Skeletal muscle cell (primary cell): Measurements from ENCODE around the gene PFDN6.

ENCODE experiments used
- DNase-seq: peaks from one replicate; pipeline ENCODE4 v3.0.0-alpha.2; 2010; ENCODE audit warnings: low read depth
- H3K4me3 ChIP-seq: 2 replicates; pipeline ENCODE4 v1.5.1; 2011; ENCODE audit warnings: low read depth, mild to moderate bottlenecking, control low read depth, low read length, moderate library complexity

PFDN6 gene

DNA sequence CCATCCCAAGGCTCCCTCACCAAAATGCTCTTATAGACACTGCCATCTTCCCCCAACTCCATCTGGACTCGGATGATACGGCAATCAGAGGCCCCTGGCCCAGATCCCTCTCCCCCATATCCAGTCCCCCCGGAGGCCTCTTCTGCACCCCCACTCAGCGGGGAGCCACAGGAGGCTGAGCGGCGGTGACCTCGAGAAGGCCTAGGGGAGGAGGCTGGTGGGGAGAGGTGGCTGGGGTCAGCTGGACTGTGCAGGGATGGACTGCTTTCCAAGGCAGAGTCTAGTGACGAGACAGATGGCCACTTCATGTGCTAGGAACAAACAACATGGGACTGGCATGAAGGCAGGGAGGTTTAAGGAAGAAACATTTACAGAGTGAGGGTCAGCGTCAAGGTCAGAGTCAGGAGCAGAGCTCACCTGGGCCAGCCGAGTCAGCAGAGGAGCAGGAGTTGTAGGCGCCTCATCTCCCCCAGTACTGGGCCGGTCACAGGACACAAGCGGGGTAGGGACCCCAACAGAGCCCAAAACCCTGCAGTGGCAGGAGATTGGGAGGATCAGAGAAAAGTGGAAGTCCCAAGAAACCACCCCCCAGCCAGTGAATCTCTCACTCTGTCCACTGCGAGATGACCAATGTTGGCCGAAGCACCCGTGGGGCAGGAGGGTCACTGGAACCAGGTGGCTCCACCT lies 3.7 kb downstream of the PFDN6 start:
- H3K4me3 ChIP-seq: no peak overlapping the region
- no peak for DNase-seq

DNA sequence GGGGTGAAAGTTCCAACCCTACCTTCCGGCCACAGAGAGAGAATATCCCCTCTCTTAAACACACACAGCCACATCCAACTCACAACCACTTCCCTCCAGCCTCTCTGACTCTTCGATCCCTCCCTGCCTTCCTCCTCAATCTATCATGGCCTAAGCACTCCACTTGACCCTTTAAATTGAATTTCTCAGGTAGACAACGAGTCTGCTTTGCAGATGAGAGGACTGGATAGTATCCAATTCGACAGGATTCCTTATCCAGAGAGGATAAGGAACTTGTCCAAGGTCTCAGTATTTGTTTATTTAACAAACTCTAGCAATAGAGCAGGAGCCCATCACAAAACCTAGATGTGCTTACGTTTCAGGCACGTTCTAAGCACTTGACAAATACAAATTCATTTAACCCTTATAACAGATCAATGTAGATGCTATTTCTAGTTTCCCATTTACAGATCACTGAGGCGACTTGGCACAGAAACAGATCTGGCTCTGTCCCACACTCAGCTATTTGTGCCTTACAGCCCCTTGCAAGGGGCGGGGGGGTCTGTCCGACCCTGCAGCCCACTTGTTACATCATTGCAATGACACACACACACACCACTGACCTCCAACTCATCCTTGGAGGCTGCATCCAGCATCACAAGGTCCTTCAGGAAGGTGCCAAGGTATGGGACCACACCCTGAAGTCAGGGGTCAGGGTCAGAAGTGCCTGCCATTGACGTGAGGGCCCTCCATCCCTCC lies 4.9 kb downstream of the PFDN6 start:
- H3K4me3 ChIP-seq: no peak overlapping the region
- DNase-seq: no peak

DNA sequence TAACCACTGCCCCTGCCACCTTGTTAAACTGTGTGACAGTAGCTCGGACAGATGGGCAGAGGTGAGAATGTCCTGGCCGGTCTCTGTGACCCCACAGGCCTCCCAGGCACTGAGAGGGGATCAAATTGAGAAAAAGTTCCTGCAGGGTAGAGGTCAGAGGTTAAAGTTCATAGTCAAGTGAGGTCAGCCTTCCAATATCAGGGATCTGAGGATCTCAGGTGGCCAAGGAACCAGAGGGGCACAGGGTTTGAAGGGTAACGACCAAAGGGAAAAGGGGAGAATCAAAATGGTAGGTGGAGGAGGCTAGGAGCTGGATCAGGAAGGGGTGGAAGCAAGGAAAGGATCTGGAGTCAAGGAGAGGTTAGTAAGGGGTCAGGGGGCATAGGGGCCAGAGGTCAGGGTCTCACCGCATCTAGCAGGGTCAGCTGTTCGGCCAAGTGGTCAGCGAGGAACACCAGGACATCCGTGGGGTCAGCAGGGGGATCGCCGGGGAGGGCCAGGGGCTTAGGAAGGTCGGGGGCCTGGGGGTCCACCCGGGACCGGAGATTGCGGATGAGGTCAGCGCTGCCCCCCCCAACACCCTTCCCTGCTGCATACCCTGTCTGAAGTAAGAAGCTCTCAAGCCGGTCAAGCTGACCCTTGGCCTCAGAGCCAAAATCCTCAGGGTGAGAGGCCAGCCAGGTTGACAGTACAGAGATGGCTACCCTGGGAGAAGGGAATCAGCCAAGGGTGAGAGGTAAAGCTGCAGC lies 6.4 kb downstream of the PFDN6 start:
- DNase-seq: no peak
- H3K4me3 ChIP-seq: no peak overlapping the region

DNA sequence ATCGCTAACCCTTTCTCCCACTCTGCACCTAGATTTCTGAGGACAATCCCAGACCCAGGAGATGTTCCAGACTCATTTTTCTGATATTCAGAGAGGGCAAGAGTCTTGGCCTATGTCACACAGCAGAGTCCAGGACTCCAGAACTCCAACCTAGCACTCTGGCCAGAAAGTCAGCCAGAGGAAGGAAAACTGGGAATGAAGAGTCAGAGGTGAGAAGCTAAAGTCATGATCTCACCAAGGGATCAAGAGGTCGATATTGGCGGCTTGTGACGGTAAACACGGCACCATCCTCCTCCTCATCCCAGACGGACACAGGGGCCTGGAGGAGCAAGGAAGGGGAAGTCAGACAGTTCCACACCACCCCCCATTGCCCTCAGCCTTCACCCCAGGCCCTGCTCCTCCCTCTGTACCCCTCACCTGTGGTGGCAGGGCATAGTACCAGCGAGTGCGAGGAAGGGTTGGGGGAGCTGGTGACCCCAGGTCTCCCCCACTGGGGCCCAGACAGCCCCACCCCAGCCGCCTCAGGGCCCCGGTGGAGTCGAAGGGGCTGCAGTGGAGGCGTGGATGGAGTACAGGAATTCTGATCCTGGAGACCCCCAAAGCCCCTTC lies 7.5 kb downstream of the PFDN6 start:
- H3K4me3 ChIP-seq: peak overlapping the region; percentile 76
- DNase-seq: no peak

DNA sequence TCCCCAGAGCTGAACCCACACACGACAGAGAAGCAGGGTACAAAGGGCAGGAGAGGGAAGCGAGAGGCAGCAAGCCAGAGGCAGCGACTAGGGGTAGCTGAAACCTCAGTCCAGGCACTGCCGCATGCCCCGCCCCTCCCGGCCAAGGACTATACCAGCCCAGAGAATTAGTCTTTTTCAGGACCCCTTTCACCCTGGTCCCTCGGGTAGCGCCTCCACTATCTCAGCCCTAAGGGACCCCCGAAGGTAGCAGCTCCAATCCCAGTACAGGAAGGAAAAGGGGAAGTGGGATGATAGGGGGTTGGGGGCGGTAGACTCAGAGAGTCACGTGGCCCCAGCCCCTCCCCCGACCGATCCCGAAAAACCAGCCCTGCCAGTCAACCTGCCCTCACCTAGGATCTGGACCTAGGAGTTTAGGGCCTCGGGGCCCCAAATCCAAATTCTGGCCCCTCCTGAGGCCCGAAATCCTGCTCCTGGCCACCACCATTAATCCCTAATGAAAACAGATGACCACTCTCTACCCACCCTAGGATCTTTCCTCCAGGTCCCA lies 8.1 kb downstream of the PFDN6 start:
- no peak for DNase-seq
- peak overlapping the region; percentile 76 for H3K4me3 ChIP-seq

DNA sequence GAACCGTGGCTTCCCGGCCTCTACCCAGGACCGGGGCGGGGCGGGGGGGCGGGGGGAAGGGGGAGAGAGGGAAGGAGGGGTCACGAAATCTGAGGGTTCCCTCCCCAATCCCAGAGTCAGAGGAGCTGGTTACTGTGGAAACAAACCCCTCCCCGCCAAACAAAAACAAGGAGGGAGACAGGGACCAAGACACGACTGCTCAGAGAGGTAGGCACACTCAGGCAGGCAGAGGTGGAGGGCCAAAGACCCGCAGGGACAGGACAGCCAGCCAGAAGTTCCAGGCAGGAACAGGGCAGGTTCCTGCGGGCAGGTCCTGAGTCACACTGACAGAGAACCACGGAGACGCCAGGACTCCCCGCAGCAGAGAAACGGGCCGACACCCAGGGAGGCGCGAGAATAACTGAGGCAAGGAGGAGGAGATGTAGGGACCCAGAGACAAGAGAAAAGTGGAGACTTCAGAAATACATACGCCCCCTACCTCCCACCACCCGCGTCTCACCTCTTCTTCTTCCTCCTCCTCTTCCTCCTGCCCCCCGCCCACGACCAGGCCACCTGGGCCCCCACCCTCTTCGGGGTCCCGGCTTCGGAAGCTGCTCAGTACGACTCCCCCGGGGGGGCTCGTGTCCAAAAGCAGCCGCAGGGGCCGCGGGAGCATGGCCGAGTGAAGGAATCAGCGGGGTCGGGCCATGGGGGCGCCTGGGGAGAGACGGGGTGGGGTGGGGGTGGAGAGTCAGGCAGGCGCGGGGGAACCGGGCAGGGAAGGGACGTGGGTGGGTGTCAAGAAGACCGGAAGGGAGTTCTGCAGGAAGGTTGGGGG lies 8.8 kb downstream of the PFDN6 start:
- no peak for DNase-seq
- H3K4me3 ChIP-seq: peak overlapping the region; percentile 76

DNA sequence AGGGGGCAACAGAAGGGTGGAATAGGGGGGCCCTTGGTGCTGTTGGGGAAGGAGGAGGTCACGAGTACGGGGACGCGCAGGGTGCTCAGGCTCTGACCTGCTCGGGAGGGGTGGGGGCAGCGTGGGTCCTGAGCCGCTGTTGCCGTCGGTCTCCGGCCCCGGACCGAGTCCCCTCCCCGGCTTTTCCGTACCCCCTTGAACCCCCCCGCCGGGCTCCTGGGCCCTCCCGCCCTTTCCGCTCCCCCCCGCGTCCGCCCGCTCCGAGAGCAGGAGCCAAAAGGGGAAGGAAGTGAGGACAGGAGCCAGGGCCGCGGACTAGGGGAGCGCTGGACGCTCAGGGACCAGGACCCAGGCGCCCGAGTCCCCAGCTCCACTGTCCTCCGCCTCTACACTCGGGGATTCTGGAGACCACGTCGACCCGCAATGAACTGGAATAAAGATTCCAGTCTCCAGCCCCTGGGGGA lies 9.4 kb downstream of the PFDN6 start, which contains the start of gene RGL2:
TSS of gene RGL2 (minus strand) at position 170 of the 464 bp plus-strand sequence. CDS start 332 bp downstream, outside the sequence.
- DNase-seq: no peak

DNA sequence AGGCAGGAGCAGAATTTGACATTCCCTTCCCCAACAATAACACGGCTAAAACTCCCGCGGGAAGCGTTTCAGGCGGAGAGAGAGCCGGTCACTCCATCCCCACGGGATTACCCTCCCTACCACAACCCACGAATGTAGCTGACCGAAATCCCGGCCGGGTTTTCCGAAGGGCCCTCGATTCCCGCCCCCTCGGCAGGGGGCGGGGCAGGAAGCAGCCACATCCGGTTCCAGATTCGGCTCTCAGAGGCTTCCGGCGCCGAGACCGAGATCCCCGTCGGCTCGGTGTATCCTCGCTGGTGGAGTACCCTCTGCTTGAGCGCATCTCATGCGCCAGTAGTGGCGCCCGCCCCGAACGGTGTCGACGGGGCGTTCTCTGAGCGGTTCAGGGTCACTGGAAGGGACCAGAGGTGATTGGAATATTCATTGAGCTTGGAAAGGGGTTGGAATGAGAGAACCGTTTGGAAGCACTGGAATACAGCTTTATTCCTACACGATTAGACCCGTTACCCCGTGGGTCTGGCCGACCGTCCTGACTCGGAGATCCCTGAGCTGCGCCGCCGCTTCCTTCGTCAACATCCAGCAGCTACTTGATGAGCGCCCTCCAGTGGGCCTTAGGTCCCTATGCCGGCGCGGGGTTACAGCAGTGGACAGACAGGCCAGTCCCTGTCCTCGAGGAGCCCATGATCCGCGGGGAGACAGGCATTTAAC lies 10.0 kb downstream of the PFDN6 start:
- H3K4me3 ChIP-seq: peak overlapping the region; percentile 76
- DNase-seq: peak; percentile 66

More for the DNA sequence above, 9.4 kb downstream of the PFDN6 start, which contains the start of gene RGL2:
- H3K4me3 ChIP-seq: peak within 1 kb of the TSS; percentile 76

DNA sequence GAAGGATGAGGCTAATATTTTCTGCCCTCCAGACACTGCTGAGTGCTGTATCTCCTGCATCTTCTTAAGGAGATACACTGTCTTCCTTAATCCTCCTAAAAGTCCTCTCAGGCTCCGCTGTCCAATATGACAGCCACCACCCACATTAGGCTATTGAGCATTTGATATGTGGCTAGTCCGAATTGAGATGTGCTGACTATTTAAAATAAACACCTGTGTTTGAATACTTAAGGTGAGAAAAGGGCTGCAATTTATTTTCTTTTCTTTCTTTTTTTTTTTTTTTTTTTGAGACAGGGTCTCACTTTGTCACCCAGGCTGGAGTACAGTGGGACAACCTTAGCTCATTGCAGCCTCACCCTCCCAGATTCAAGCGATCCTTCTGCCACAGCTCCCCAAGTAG lies 12.5 kb downstream of the PFDN6 start:
- DNase-seq: no peak

DNA sequence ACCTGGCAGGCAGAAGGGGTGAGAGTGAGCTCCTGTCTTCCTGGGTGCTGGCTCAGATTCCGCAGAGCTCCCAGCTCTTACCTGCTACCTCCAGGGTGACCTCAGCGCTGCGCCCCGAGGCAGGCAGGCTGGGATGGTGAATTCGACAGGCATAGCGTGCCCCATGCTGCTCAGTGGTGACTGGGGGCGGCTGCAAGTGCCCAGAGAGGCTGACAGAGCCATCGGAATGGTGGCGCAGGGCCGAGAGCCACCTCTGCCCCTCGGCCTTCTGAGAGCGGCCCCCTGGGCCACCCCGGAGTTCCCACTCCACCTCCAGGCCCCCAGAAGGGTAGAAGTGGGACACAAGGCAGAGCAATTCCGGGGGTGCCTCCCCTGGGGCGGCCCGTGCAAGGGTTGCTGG lies 14.8 kb downstream of the PFDN6 start:
- H3K4me3 ChIP-seq: no peak overlapping the region

More for the DNA sequence above, 12.5 kb downstream of the PFDN6 start:
- H3K4me3 ChIP-seq: no peak overlapping the region

DNA sequence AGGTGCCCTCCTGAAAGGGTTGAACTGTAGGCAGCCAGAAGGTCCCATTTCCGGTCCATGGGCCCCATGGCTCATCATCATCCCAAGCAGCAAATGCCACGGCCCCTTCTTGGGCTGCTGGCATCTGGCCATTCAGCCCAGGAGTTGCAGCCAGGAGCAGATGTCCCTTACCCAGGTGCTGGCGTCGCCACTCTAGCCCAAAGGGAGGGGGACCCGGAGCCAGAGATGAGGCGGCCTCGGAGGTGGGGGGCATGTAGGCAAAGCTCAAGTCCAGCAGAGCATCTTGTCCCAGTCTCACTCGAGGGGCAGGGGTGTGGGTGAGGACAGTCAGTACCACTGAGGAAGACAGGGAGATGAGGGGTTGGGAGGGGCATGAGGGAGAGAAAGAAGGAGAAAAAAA lies 15.7 kb downstream of the PFDN6 start:
- no peak overlapping the region for H3K4me3 ChIP-seq
- DNase-seq: no peak

More for the DNA sequence above, 14.8 kb downstream of the PFDN6 start:
- no peak for DNase-seq

DNA sequence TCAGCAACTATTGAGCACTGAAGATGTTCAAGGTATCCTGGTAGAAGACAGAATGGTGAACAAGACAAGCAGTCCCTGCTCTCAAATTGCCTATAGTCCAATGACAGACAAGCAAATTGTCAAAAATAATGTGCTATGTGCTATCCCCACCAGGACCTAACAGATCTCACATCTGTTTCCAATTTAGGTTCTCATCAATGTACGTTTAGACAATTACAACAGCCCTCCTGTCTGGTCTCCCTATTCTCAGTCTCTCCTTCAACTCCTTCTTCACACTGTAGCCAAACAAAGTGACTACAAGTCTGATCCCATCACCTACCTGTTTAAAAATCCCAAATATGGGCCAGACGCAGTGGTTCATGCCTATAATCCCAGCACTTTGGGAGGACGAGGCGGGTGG lies 17.0 kb downstream of the PFDN6 start:
- DNase-seq: no peak
- H3K4me3 ChIP-seq: no peak overlapping the region

DNA sequence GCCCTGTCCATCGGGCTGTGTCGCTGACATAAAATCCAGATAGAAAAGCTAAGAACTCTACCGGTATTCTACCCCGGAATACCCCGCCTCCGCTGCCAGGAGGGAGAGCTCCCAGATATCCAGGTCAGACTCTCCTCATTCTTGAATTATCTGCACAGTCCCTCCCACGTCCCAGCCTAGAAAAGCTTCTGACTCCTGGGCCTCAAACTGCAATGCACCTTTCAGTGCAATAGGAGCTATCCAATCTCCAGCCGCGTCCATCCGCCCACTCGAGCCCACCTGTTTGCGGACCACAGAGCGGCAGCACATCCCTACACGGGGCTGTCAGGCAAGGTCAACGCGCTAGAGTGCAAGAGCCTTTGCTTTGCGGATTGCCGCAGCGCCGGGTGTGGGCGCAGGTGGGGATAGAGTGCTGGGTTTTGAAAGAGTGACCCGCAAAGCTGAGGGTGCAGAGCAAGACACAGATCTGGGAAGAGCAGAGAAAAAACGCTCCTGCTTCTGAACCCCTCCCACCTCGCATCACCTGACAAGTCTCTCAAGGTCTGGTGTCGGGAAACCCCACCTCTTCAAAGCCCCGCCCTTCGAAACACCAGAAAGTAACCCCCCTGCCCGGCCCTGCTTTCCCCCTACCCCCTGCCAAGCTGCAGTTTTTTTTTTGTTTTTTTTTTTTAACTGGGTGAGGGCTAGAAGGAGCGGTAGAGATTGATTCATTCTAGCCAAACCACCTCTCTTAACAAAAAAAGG lies 23.1 kb downstream of the PFDN6 start:
- no peak for DNase-seq
- H3K4me3 ChIP-seq: peak overlapping the region; percentile 74

DNA sequence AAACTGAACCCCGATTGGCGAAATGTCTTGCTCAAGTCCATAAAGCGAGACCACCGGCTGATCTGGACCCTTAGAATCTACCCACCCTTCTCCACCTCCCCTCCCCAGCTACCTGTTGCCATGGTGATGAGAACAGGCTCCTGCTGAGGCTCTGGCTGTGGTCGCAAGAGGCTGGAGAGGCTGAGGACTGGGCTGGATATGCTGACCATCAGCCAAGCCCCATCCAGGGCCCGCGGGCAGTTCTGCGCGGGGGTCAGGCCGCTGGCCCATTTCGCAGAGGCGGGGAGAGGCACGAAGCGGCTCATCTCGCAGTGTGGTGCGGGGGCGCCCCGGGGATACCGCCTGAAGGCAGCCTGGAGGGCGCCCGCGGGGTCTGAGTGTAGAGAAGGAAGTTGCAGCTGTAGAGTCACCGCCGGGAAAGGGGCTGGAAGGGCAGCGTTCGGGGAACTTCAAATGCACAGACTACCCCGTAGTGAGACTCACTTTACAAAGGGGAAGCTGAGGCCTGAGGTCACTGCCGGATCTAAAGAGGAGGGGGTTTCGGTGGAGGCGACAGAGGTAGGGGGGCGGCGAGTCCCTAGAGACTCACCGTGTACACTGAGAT lies 23.8 kb downstream of the PFDN6 start:
- no peak for DNase-seq
- H3K4me3 ChIP-seq: peak overlapping the region; percentile 74

DNA sequence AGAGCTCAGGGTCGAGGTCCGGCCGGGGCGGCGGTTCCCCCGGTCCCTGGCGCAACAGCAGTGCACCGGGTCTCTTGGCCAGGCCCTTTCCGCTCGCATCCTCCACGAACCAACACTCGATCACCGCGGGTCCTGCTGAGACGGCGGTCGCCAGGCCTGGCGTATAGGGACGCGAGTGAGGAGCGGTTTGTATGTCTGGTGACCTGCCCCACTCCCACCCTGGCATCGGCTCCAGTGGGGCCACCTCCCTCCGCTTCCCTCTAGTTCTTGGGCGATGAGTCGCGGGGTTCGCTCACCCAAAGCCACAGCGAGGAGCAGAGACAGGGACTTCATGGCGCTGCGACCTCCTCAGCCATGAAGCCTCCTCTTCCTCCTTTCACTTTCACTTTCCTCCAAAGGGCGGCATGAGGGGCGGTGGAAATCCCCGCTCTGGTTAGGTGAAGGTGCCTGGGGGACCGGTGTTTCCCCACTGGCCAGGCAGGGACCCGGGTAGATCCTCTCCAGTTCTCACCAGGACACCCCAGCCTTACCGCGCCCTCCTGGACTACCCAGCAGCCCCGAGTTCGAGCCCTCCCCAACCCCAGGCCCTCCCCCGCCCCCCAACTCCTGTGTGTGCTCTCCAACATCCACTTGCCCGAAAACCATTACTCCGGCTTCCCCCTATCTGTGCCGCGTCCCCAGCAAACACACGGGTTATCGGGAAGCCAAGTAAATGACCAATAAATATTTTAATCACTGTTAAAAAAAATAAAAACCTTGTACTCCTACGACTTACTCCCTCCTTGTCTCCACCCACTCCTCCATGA lies 24.5 kb downstream of the PFDN6 start, which contains the start of gene TAPBP:
TSS of gene TAPBP (minus strand) at position 370 of the 806 bp plus-strand sequence. CDS start at position 333, 37 bp downstream.
- peak within 1 kb of the TSS; percentile 74 for H3K4me3 ChIP-seq
- no peak for DNase-seq

DNA sequence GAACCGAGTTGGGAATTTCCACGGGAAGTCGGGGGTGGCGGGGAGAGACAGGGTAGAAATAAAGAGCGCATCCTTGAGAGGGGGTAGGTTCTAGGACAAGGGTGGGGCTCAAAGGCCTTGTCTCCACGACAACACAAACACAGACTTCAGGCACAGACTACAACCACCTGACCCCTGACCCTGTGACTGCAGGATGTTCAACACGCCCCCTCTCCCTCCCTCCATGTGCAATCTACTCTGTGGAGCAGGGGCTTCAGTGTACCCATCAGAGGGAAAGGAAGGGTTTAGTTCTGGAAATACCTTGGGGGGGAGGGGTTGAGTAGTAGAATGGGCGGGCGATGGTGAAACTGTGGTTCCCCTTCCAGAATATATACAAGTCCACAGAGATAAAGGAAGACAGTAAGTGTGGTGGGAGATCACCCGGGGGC lies 25.1 kb downstream of the PFDN6 start:
- DNase-seq: no peak
- peak overlapping the region; percentile 74 for H3K4me3 ChIP-seq
